H1 (cell line): ENCODE results near the gene TIGD6. TPM values are rescaled to one million over a fixed set of nuclear protein-coding genes. Genes with fewer than 3 reads are reported as not detected.

Experiments used
- CTCF ChIA-PET: fragments of 300-600 bp; sonication (Branson Sonifier 250); formaldehyde crosslinking; loops from one replicate; lab custom pipeline; 2021; ENCODE audit not compliant: partially characterized antibody; lab: Charles Lee
- POLR2A ChIA-PET: fragments of 300-600 bp; sonication (Branson Sonifier 250); formaldehyde crosslinking; loops from one replicate; lab custom pipeline; 2021; ENCODE audit warnings: inconsistent platforms; ENCODE audit not compliant: partially characterized antibody; lab: Charles Lee
- DNase-seq, 2 experiments: peaks; one replicate each; pipeline versions ENCODE4 v3.0.0 to v3.0.0-alpha.2; 2010 to 2022; ENCODE audit warnings: low spot score in 2 of 2, low read depth in 1 of 2, mixed read lengths in 1 of 2
- FAIRE-seq: peaks from 2 replicates; lab custom pipeline; 2011; peaks lifted over from hg19 to GRCh38; lab: Jason Lieb, UNC
- H2AFZ ChIP-seq: 2 replicates; pipeline ENCODE4 v1.8.1; 2012; ENCODE audit warnings: low read length, inconsistent platforms
- H2AK5ac ChIP-seq: 2 replicates; pipeline ENCODE4 v1.6.1; 2013; ENCODE audit warnings: low read depth, low read length
- H2BK120ac ChIP-seq: replicated peaks from 2 replicates; pipeline ENCODE3; 2013; ENCODE audit warnings: low read depth, low read length, inconsistent platforms
- H2BK12ac ChIP-seq: 2 replicates; pipeline ENCODE4 v1.6.1; 2013; ENCODE audit warnings: low read depth, low read length
- H2BK15ac ChIP-seq: 2 replicates; pipeline ENCODE4 v1.6.1; 2013; ENCODE audit warnings: low read length
- H2BK20ac ChIP-seq: 2 replicates; pipeline ENCODE4 v1.6.1; 2013; ENCODE audit warnings: low read length
- H2BK5ac ChIP-seq: 2 replicates; pipeline ENCODE4 v1.6.1; 2013; ENCODE audit warnings: low read depth, low read length
- H3K14ac ChIP-seq: 2 replicates; pipeline ENCODE4 v1.6.1; 2013; ENCODE audit warnings: inconsistent platforms; ENCODE audit not compliant: insufficient read length
- H3K18ac ChIP-seq: 2 replicates; pipeline ENCODE4 v1.6.1; 2013; ENCODE audit warnings: low read length; ENCODE audit errors: extremely low read depth
- H3K23ac ChIP-seq: 2 replicates; pipeline ENCODE4 v1.6.1; 2013; ENCODE audit warnings: inconsistent platforms; ENCODE audit not compliant: insufficient read length
- H3K23me2 ChIP-seq: 2 replicates; pipeline ENCODE4 v1.6.1; 2013; ENCODE audit warnings: low read depth, low read length
- H3K27ac ChIP-seq: 2 replicates; pipeline ENCODE4 v1.6.1; 2011; ENCODE audit warnings: low read depth, low read length, inconsistent platforms
- H3K27me3 ChIP-seq, 4 experiments: replicated peaks in 1 of 4; 1 replicate in 1 of 4; 2 replicates in 3 of 4; pipeline versions ENCODE4 v1.6.1 to v1.8.1; 2011 to 2013; ENCODE audit warnings: low read length in 3 of 4, mild to moderate bottlenecking in 3 of 4, inconsistent platforms in 2 of 4, mixed read lengths in 2 of 4, moderate library complexity in 1 of 4; ENCODE audit not compliant: control insufficient read depth in 3 of 4, insufficient read depth in 3 of 4; ENCODE audit errors: extremely low read depth in 1 of 4
- H3K36me3 ChIP-seq, 4 experiments: 2 replicates each; pipeline versions ENCODE4 v1.6.1 to v1.8.1; 2011 to 2013; ENCODE audit warnings: mild to moderate bottlenecking in 4 of 4, low read length in 3 of 4, moderate library complexity in 2 of 4, control low read depth in 1 of 4, inconsistent platforms in 1 of 4; ENCODE audit not compliant: insufficient read depth in 4 of 4, control insufficient read depth in 2 of 4
- H3K4ac ChIP-seq: replicated peaks from 2 replicates; pipeline ENCODE3; 2013; ENCODE audit warnings: low read length, low read depth, mixed read lengths, inconsistent platforms; ENCODE audit not compliant: insufficient read length
- H3K4me1 ChIP-seq, 4 experiments: replicated peaks in 1 of 4; 1 replicate in 1 of 4; 2 replicates in 3 of 4; pipeline versions ENCODE4 v1.6.1 to v1.8.1; 2011 to 2013; ENCODE audit warnings: low read length in 3 of 4, inconsistent platforms in 2 of 4, mixed read lengths in 1 of 4; ENCODE audit not compliant: insufficient read depth in 4 of 4, control insufficient read depth in 3 of 4
- H3K4me2 ChIP-seq, 2 experiments: 2 replicates each; pipeline versions ENCODE4 v1.6.1 to v1.8.1; 2011 to 2013; ENCODE audit warnings: low read depth in 2 of 2, low read length in 2 of 2, control low read depth in 1 of 2, inconsistent platforms in 1 of 2, mild to moderate bottlenecking in 1 of 2; ENCODE audit not compliant: insufficient read depth in 1 of 2
- H3K4me3 ChIP-seq, 4 experiments: fragments of 200-600, 300-600 bp in 1 of 4; sonication (generic), shearing (Covaris generic), sonication (Bioruptor Twin) in 1 of 4; 2 replicates each; pipeline versions ENCODE4 v1.5.1 to v1.8.1; 2011 to 2016; ENCODE audit warnings: low read length in 4 of 4, low read depth in 3 of 4, control low read depth in 2 of 4, inconsistent platforms in 2 of 4, mild to moderate bottlenecking in 2 of 4, mixed read lengths in 1 of 4, moderate library complexity in 1 of 4; ENCODE audit not compliant: insufficient read depth in 2 of 4; ENCODE audit errors: extremely low read depth in 1 of 4
- H3K56ac ChIP-seq: replicated peaks from 2 replicates; pipeline ENCODE3; 2013; ENCODE audit warnings: low read depth, mild to moderate bottlenecking, mixed read lengths, low read length, inconsistent platforms; ENCODE audit not compliant: insufficient read length
- H3K79me1 ChIP-seq: 2 replicates; pipeline ENCODE4 v1.6.1; 2013; ENCODE audit warnings: low read depth, low read length, control low read depth
- H3K79me2 ChIP-seq, 2 experiments: 2 replicates each; pipeline versions ENCODE4 v1.6.1 to v1.8.1; 2012 to 2013; ENCODE audit warnings: low read length in 2 of 2, mild to moderate bottlenecking in 2 of 2, inconsistent platforms in 1 of 2; ENCODE audit not compliant: insufficient read depth in 2 of 2, control insufficient read depth in 1 of 2
- H3K9ac ChIP-seq, 4 experiments: replicated peaks in 1 of 4; 1 replicate in 1 of 4; 2 replicates in 3 of 4; pipeline versions ENCODE4 v1.6.1 to v1.8.1; 2011 to 2013; ENCODE audit warnings: low read depth in 3 of 4, low read length in 3 of 4, control low read depth in 2 of 4, mild to moderate bottlenecking in 2 of 4, moderate library complexity in 2 of 4, inconsistent platforms in 1 of 4; ENCODE audit errors: extremely low read depth in 1 of 4
- H3K9me3 ChIP-seq, 2 experiments: 2 replicates each; pipeline versions ENCODE4 v1.6.1 to v1.8.1; 2012 to 2013; ENCODE audit warnings: mild to moderate bottlenecking in 2 of 2, moderate library complexity in 2 of 2, control low read depth in 1 of 2, inconsistent platforms in 1 of 2, low read depth in 1 of 2, low read length in 1 of 2, mixed read lengths in 1 of 2; ENCODE audit not compliant: insufficient read depth in 2 of 2
- H4K20me1 ChIP-seq, 2 experiments: replicated peaks in 1 of 2; 2 replicates each; pipeline versions ENCODE3 to v1.8.1; 2011 to 2013; ENCODE audit warnings: inconsistent platforms in 2 of 2, low read length in 2 of 2, mild to moderate bottlenecking in 1 of 2; ENCODE audit not compliant: insufficient read depth in 2 of 2, control insufficient read depth in 1 of 2
- H4K5ac ChIP-seq: 2 replicates; pipeline ENCODE4 v1.6.1; 2013; ENCODE audit warnings: low read length, low read depth, mixed read lengths, inconsistent platforms; ENCODE audit not compliant: insufficient read length
- H4K8ac ChIP-seq: 2 replicates; pipeline ENCODE4 v1.8.0; 2013; ENCODE audit warnings: mild to moderate bottlenecking, moderate library complexity, low read length, inconsistent platforms; ENCODE audit not compliant: insufficient read depth; ENCODE audit errors: extremely low read depth
- H4K91ac ChIP-seq: replicated peaks from 2 replicates; pipeline ENCODE3; 2013; ENCODE audit warnings: low read length, mixed read lengths, inconsistent platforms; ENCODE audit not compliant: insufficient read length
- BRCA1 ChIP-seq: IDR thresholded peaks from 2 replicates; pipeline ENCODE4 v1.6.1; 2012; ENCODE audit warnings: low read depth, low read length, improper control_type of control experiment
- CBX8 ChIP-seq: fragments of 300-800, 300-1000 bp; sonication (generic); IDR thresholded peaks from 2 replicates; pipeline ENCODE4 v1.7.1; 2016; ENCODE audit warnings: low read depth, low read length, borderline replicate concordance
- CEBPB ChIP-seq: IDR thresholded peaks from 2 replicates; pipeline ENCODE4 v1.6.1; 2012; ENCODE audit warnings: low read depth, low read length
- EGR1 ChIP-seq: IDR thresholded peaks from 2 replicates; pipeline ENCODE4 v1.6.1; 2011; ENCODE audit warnings: low read depth, low read length, borderline replicate concordance
- EZH2 ChIP-seq: fragments of 200-600 bp; sonication (generic); IDR thresholded peaks from 2 replicates; pipeline ENCODE4 v1.7.1; 2012; ENCODE audit warnings: low read depth, mild to moderate bottlenecking, moderate library complexity, low read length, inconsistent platforms; ENCODE audit not compliant: severe bottlenecking
- HDAC6 ChIP-seq: IDR thresholded peaks from one replicate; pipeline ENCODE4 v1.7.1; 2012; ENCODE audit warnings: low read depth, mild to moderate bottlenecking, inconsistent platforms, low read length, moderate library complexity
- KDM1A ChIP-seq: fragments of 200-600, 300-600 bp; sonication (generic); IDR thresholded peaks from 2 replicates; pipeline ENCODE4 v1.7.1; 2016; ENCODE audit warnings: mild to moderate bottlenecking, low read length, borderline replicate concordance
- KDM4A ChIP-seq: IDR thresholded peaks from one replicate; pipeline ENCODE4 v1.7.1; 2012; ENCODE audit warnings: low read depth, mild to moderate bottlenecking, moderate library complexity, low read length, inconsistent platforms; ENCODE audit not compliant: severe bottlenecking
- MAFK ChIP-seq: IDR thresholded peaks from 2 replicates; pipeline ENCODE4 v1.6.1; 2012; ENCODE audit warnings: low read depth, mild to moderate bottlenecking, improper control_type of control experiment, low read length
- POLR2A ChIP-seq, 2 experiments: IDR thresholded peaks; 1 replicate in 1 of 2; 2 replicates in 1 of 2; pipeline ENCODE4 v1.6.1; 2011; ENCODE audit warnings: low read depth in 2 of 2, low read length in 2 of 2, mild to moderate bottlenecking in 2 of 2; ENCODE audit errors: control extremely low read depth in 1 of 2
- POU5F1 ChIP-seq: IDR thresholded peaks from 2 replicates; pipeline ENCODE4 v1.6.1; 2011; ENCODE audit warnings: low read depth, mild to moderate bottlenecking, low read length, moderate library complexity
- RBBP5 ChIP-seq: IDR thresholded peaks from 2 replicates; pipeline ENCODE4 v1.7.1; 2012; ENCODE audit warnings: low read depth, mild to moderate bottlenecking, inconsistent platforms, low read length, moderate library complexity, borderline replicate concordance
- SIN3A ChIP-seq, 2 experiments: IDR thresholded peaks in 1 of 2; conservative IDR thresholded peaks in 1 of 2; 2 replicates each; pipeline ENCODE4 v1.6.1; 2011 to 2012; ENCODE audit warnings: low read length in 2 of 2, improper control_type of control experiment in 1 of 2, low read depth in 1 of 2, mild to moderate bottlenecking in 1 of 2
- TAF7 ChIP-seq: optimal IDR thresholded peaks from 2 replicates; pipeline ENCODE3; 2011; ENCODE audit warnings: low read depth, mild to moderate bottlenecking, inconsistent platforms, low read length, moderate library complexity, borderline replicate concordance
- TEAD4 ChIP-seq: IDR thresholded peaks from 2 replicates; pipeline ENCODE4 v1.6.1; 2012; ENCODE audit warnings: low read depth, low read length, inconsistent platforms, mixed read lengths
- YY1 ChIP-seq: IDR thresholded peaks from 2 replicates; pipeline ENCODE4 v1.6.1; 2011; ENCODE audit warnings: low read depth, mild to moderate bottlenecking, low read length
- WGBS, 2 experiments: shearing (Covaris generic) in 1 of 2; methylation state at CpG; one replicate each; pipeline versions ENCODE4 v1.1.6 to v1.1.7; 2013 to 2015; ENCODE audit warnings: low lambda C conversion rate in 2 of 2, mixed read lengths in 2 of 2, inconsistent platforms in 1 of 2, low coverage in 1 of 2, missing lambda C conversion rate in 1 of 2; ENCODE audit not compliant: insufficient replicate concordance in 2 of 2, insufficient coverage in 1 of 2, insufficient read length in 1 of 2; ENCODE audit errors: extremely low coverage in 1 of 2, missing lambda C conversion rate in 1 of 2; 5-methylcytosine and 5-hydroxymethylcytosine counted together
- polyA plus RNA-seq, 7 experiments: library from polyadenylated mRNA; depleted of rRNA in 3 of 7; stranded (reverse) in 5 of 7; unstranded in 2 of 7; fragments of >200 nt in 5 of 7; fragments of 200-250 nt in 2 of 7; gene quantifications; 1 replicate in 5 of 7; 2 replicates in 1 of 7; 4 replicates in 1 of 7; pipeline versions ENCODE4 v1.2.1 to v1.2.3, GENCODE V29; 2011 to 2013; ENCODE audit warnings: missing spikeins in 2 of 7, mixed read lengths in 2 of 7
- total RNA-seq: library from RNA; stranded (reverse); fragmentation: NEBNext Ultra II Directional; extraction: Animal tissue kit (Norgen Biotek cat#: 25700); gene quantifications from 2 replicates; pipeline ENCODE4 v1.2.1, GENCODE V29; 2021

The TIGD6 gene
- total and polyA plus RNA-seq, 2 of the 8 experiments (the other 6 are each of a cell fraction or from before 2014, with no cell fraction given): 1.3 to 2.4 TPM

DNA sequence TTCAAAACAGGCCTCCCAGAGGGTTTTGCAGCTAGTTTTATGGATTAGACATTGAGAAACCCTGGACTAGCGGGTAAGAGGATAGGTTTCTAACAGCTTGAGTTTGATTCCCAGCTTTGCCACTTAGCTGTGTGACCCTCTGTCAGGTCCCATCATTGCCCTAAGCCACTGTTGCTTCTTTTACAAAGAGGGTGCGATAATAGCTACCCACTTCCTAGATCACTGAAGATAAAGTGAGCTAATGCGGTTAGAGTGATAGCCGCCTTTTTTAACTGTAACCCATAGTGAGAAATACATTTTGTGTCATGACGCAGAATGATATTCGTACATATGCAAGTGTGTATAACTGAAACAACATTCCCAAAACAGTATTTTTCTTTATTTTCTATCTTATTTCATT is 45.6 kb upstream of the TIGD6 start:
- H2AFZ ChIP-seq: no peak overlapping the region
- FAIRE-seq: no peak
- WGBS, 2 experiments: 69% methylated on average over 6 of the region's 6 CpGs; no CpG with 5 or more reads in 1 of the 2 experiments
- no peak overlapping the region for H3K4me2 ChIP-seq
- no peaks in the 10 kb centered on the region for H3K4me1 ChIP-seq
- no peak for DNase-seq
- no peak overlapping the region for H3K4ac ChIP-seq
- no peak overlapping the region for H2BK15ac ChIP-seq
- H3K14ac ChIP-seq: no peak overlapping the region
- H2AK5ac ChIP-seq: no peak overlapping the region
- H3K4me3 ChIP-seq: no peak overlapping the region
- no peak overlapping the region for H2BK120ac ChIP-seq
- H4K8ac ChIP-seq: no peak overlapping the region
- no peak overlapping the region for H2BK5ac ChIP-seq
- no peak overlapping the region for H2BK20ac ChIP-seq
- no peak overlapping the region for H3K23ac ChIP-seq
- peaks cover 31 to 76% (median 67%) of the 10 kb centered on the region in 4 experiments for H3K36me3 ChIP-seq
- H3K79me1 ChIP-seq: no peaks in the 10 kb centered on the region
- H3K23me2 ChIP-seq: no peaks in the 10 kb centered on the region
- POLR2A ChIA-PET: no interaction called here
- H3K18ac ChIP-seq: no peak overlapping the region
- H4K5ac ChIP-seq: no peak overlapping the region
- H3K27ac ChIP-seq: no peak overlapping the region
- H4K91ac ChIP-seq: no peak overlapping the region
- CTCF ChIA-PET: interaction anchor here (0.6 to 2.3 kb wide), 27 partner anchors 9 to 418 kb away, joined by 3 to 10 read pairs (median 4); no protein-coding TSS in a partner anchor
- no peaks in the 10 kb centered on the region for H3K79me2 ChIP-seq
- H3K9me3 ChIP-seq: no peaks in the 10 kb centered on the region
- no peak overlapping the region for H3K56ac ChIP-seq
- no peak overlapping the region for H3K9ac ChIP-seq
- no peaks in the 10 kb centered on the region for H3K27me3 ChIP-seq
- no peak overlapping the region for H2BK12ac ChIP-seq
- peaks cover 0 to 5% of the 10 kb centered on the region in 2 experiments for H4K20me1 ChIP-seq
- TF ChIP-seq BRCA1 (no peak), CBX8 (no peak), KDM1A (no peak), POU5F1 (no peak), EGR1 (no peak), HDAC6 (no peak), RBBP5 (no peak), YY1 (no peak), MAFK (no peak), POLR2A (IDR thresholded peaks at IDR 0.05; ENCODE audit: control extremely low read depth in 1 of 2, low read depth in 2 of 2, low read length in 2 of 2) (no peak), SIN3A (conservative IDR thresholded peaks at IDR 0.05 in 1 of 2, IDR thresholded peaks at IDR 0.05 in 1 of 2; ENCODE audit: low read depth in 1 of 2, low read length in 2 of 2) (no peak), TAF7 (no peak), CEBPB (no peak), KDM4A (no peak), TEAD4 (no peak), EZH2 (no peak)
